HepG2 (cell line): ENCODE results near the gene DNAJC2. TPM values are rescaled to one million over a fixed set of nuclear protein-coding genes. Genes with fewer than 3 reads are reported as not detected.

Source experiments
- ATAD3A ChIP-seq: sonication (generic); formaldehyde crosslinking; IDR thresholded peaks from 2 replicates; pipeline ENCODE4 v1.4.0; 2020; ENCODE audit warnings: missing genetic modification reagents
- BCL6 ChIP-seq: IDR thresholded peaks from 2 replicates; pipeline ENCODE4 v1.6.1; 2016; ENCODE audit warnings: missing genetic modification reagents, missing compliant biosample characterization
- BHLHE40 ChIP-seq: IDR thresholded peaks from 2 replicates; pipeline ENCODE4 v1.6.1; 2011; ENCODE audit warnings: low read length, improper control_type of control experiment
- ELF4 ChIP-seq: sonication (generic); formaldehyde crosslinking; IDR thresholded peaks from 2 replicates; pipeline ENCODE4 v1.5.0; 2020; ENCODE audit warnings: missing genetic modification reagents, mild to moderate bottlenecking, moderate library complexity, borderline replicate concordance
- ELK4 ChIP-seq: sonication (generic); formaldehyde crosslinking; IDR thresholded peaks from 2 replicates; pipeline ENCODE4 v1.9.0; 2021; ENCODE audit warnings: missing genetic modification reagents, borderline replicate concordance
- HNRNPL ChIP-seq: fragments of 200-400 bp; formaldehyde crosslinking; IDR thresholded peaks from 2 replicates; pipeline ENCODE4 v1.6.1; 2017; ENCODE audit warnings: mild to moderate bottlenecking, low read depth, low read length
- KDM1A ChIP-seq: IDR thresholded peaks from 2 replicates; pipeline ENCODE4 v1.6.1; 2016; ENCODE audit warnings: missing compliant biosample characterization
- MLX ChIP-seq: IDR thresholded peaks from 2 replicates; pipeline ENCODE4 v1.6.1; 2016
- NR2F6 ChIP-seq, 2 experiments: IDR thresholded peaks; 2 replicates each; pipeline ENCODE4 v1.6.1; 2016; ENCODE audit warnings: antibody characterized with exemption in 1 of 2, mild to moderate bottlenecking in 1 of 2
- POGZ ChIP-seq: sonication (generic); formaldehyde crosslinking; IDR thresholded peaks from 2 replicates; pipeline ENCODE4 v1.4.0; 2020; ENCODE audit warnings: mild to moderate bottlenecking, missing genetic modification reagents
- SKI ChIP-seq: fragments of 450-650 bp; IDR thresholded peaks from one replicate; pipeline ENCODE4 v1.6.1; 2018; ENCODE audit warnings: mild to moderate bottlenecking; ENCODE audit not compliant: partially characterized antibody
- SOX5 ChIP-seq: IDR thresholded peaks from 2 replicates; pipeline ENCODE4 v1.6.1; 2016; ENCODE audit warnings: borderline replicate concordance
- SP2 ChIP-seq: sonication (generic); formaldehyde crosslinking; IDR thresholded peaks from 2 replicates; pipeline ENCODE4 v1.5.1; 2020; ENCODE audit warnings: mild to moderate bottlenecking, missing genetic modification reagents
- SRY ChIP-seq: sonication (generic); formaldehyde crosslinking; IDR thresholded peaks from 2 replicates; pipeline ENCODE4 v1.8.0; 2022; ENCODE audit warnings: mild to moderate bottlenecking, missing genetic modification reagents
- THRA ChIP-seq: sonication (generic); formaldehyde crosslinking; IDR thresholded peaks from 2 replicates; pipeline ENCODE4 v1.4.0; 2020; ENCODE audit warnings: missing genetic modification reagents, borderline replicate concordance
- THYN1 ChIP-seq: sonication (generic); formaldehyde crosslinking; IDR thresholded peaks from 2 replicates; pipeline ENCODE4 v1.8.1; 2023; ENCODE audit warnings: low read depth, mild to moderate bottlenecking, moderate library complexity, missing genetic modification reagents, borderline replicate concordance
- ZNF232 ChIP-seq: sonication (generic); formaldehyde crosslinking; IDR thresholded peaks from 2 replicates; pipeline ENCODE4 v1.4.0; 2020; ENCODE audit warnings: missing genetic modification reagents, borderline replicate concordance
- ZNF605 ChIP-seq: sonication (generic); formaldehyde crosslinking; IDR thresholded peaks from 2 replicates; pipeline ENCODE4 v1.8.0; 2022; ENCODE audit warnings: mild to moderate bottlenecking, missing genetic modification reagents
- ZNF629 ChIP-seq: sonication (generic); formaldehyde crosslinking; conservative IDR thresholded peaks from 2 replicates; pipeline ENCODE4 v1.5.0; 2020; ENCODE audit warnings: missing genetic modification reagents
- ZNF772 ChIP-seq: sonication (generic); formaldehyde crosslinking; IDR thresholded peaks from 2 replicates; pipeline ENCODE4 v1.5.0; 2020; ENCODE audit warnings: mild to moderate bottlenecking, missing genetic modification reagents
- ZSCAN21 ChIP-seq: sonication (generic); formaldehyde crosslinking; IDR thresholded peaks from 2 replicates; pipeline ENCODE4 v1.8.0; 2022; ENCODE audit warnings: mild to moderate bottlenecking, missing genetic modification reagents, moderate library complexity, borderline replicate concordance
- ZSCAN31 ChIP-seq: sonication (generic); formaldehyde crosslinking; IDR thresholded peaks from 2 replicates; pipeline ENCODE4 v1.5.0; 2020; ENCODE audit warnings: low read depth, mild to moderate bottlenecking, missing genetic modification reagents
- ZSCAN9 ChIP-seq: IDR thresholded peaks from 2 replicates; pipeline ENCODE4 v1.6.1; 2016; ENCODE audit warnings: borderline replicate concordance
- polyA plus RNA-seq, 8 experiments: library from polyadenylated mRNA; depleted of rRNA in 3 of 8; stranded (reverse) in 7 of 8; unstranded in 1 of 8; fragments of >200 nt; fragmentation: Illumina TruSeq in 4 of 8; extraction: Trizol in 4 of 8; gene quantifications; 2 replicates each; pipeline versions ENCODE4 v1.2.1 to v1.2.3, GENCODE V29; 2011 to 2016; ENCODE audit warnings: low read depth in 4 of 8, missing spikeins in 1 of 8, mixed read lengths in 1 of 8; ENCODE audit not compliant: insufficient read depth in 1 of 8
- total RNA-seq, 5 experiments: library from RNA; depleted of rRNA; stranded (reverse); fragments of >200 nt; fragmentation: Illumina TruSeq; extraction: Trizol; gene quantifications; 2 replicates each; pipeline ENCODE4 v1.2.3, GENCODE V29; 2016; ENCODE audit warnings: low read depth in 1 of 5

The DNAJC2 gene
- total and polyA plus RNA-seq, 2 of the 13 experiments (the other 11 are each of a cell fraction or from before 2014, with no cell fraction given) = 19.6 to 42.0 TPM

- TF ChIP-seq NR2F6 (IDR thresholded peaks at IDR 0.05) = 0 out of 2 replicates have a peak, but pooled peaks have one; percentile 7
- TF ChIP-seq NR2F6 (CRISPR knock-in tag; IDR thresholded peaks at IDR 0.05) = peak; percentile 55
- no peak for TF ChIP-seq ZNF605
- 0 out of 2 replicates have a peak, but pooled peaks have one; percentile 29 for TF ChIP-seq MLX
- 0 out of 2 replicates have a peak, but pooled peaks have one; percentile 58 for TF ChIP-seq ZNF772 (CRISPR knock-in tag)
- no peak for TF ChIP-seq THYN1 (CRISPR knock-in tag)
- TF ChIP-seq BHLHE40 = no peak
- no peak for TF ChIP-seq HNRNPL
- 0 out of 2 replicates have a peak, but pooled peaks have one; percentile 28 for TF ChIP-seq ZSCAN31 (CRISPR knock-in tag)
- no peak for TF ChIP-seq ELK4 (CRISPR knock-in tag)
- no peak for TF ChIP-seq ELF4 (CRISPR knock-in tag)
- TF ChIP-seq SKI = peak; percentile 42
- TF ChIP-seq SOX5 (CRISPR knock-in tag) = peak; percentile 54; the same call in 1 of the 2 replicates
- peak; percentile 54 for TF ChIP-seq BCL6
- no peak for TF ChIP-seq ATAD3A (CRISPR knock-in tag)
- TF ChIP-seq POGZ (CRISPR knock-in tag) = peak; percentile 72
- no peak for TF ChIP-seq ZSCAN21
- TF ChIP-seq SRY (CRISPR knock-in tag) = no peak
- peak; percentile 59; the same call in 1 of the 2 replicates for TF ChIP-seq THRA (CRISPR knock-in tag)
- TF ChIP-seq ZNF629 (CRISPR knock-in tag) = peak; percentile 64
- no peak for TF ChIP-seq ZNF232 (CRISPR knock-in tag)
- peak; percentile 37; the same call in 1 of the 2 replicates for TF ChIP-seq ZSCAN9
- 0 out of 2 replicates have a peak, but pooled peaks have one; percentile 74 for TF ChIP-seq KDM1A (CRISPR knock-in tag)
- TF ChIP-seq SP2 = no peak
These were observed 44.0 kb upstream of the DNAJC2 start (continued) for GRCh38 chr7:103388469-103389140.
